IMR-90 (cell line): Measurements from ENCODE around the gene KDM4B. TPM values are rescaled to one million over a fixed set of nuclear protein-coding genes. Genes with fewer than 3 reads are reported as not detected.

Experiments used
- ATAC-seq: fragments of 200-7000 bp; cut with Tn5 transposase; 2 replicates; pipeline ENCODE4 v1.9.1; 2020; ENCODE audit warnings: low read depth, mild to moderate bottlenecking, moderate library complexity
- BruUV-seq: library from RNA; stranded (reverse); fragments of 400-500 nt; replicated peaks from 2 replicates; lab custom pipeline; 2021; lab: Mats Ljungman, UMichigan
- CTCF ChIA-PET: fragments of 300-600 bp; formaldehyde crosslinking; extraction: SDS; loops from one replicate; lab custom pipeline; 2021; ENCODE audit warnings: antibody characterized with exemption; lab: Yijun Ruan, JAX
- POLR2A ChIA-PET: fragments of 300-600 bp; sonication (Branson Sonifier 250); formaldehyde crosslinking; loops from one replicate; lab custom pipeline; 2022; ENCODE audit warnings: antibody characterized with exemption; ENCODE audit not compliant: unreplicated experiment; lab: Charles Lee
- DNase-seq: peaks from one replicate; pipeline ENCODE4 v3.0.0; 2013
- H2AFZ ChIP-seq: replicated peaks from 2 replicates; pipeline ENCODE3; 2013; ENCODE audit warnings: low read length, mild to moderate bottlenecking; ENCODE audit not compliant: poor library complexity
- H2AK5ac ChIP-seq: 2 replicates; pipeline ENCODE4 v1.6.1; 2013; ENCODE audit warnings: low read depth, low read length, inconsistent platforms
- H2AK9ac ChIP-seq: replicated peaks from 2 replicates; pipeline ENCODE3; 2013; ENCODE audit warnings: mild to moderate bottlenecking, low read depth, low read length, moderate library complexity; ENCODE audit not compliant: poor library complexity
- H2BK120ac ChIP-seq: 2 replicates; pipeline ENCODE4 v1.6.1; 2013; ENCODE audit warnings: low read depth, low read length, inconsistent platforms
- H2BK15ac ChIP-seq: 3 replicates; pipeline ENCODE4 v1.6.1; 2013; ENCODE audit warnings: low read depth, low read length, inconsistent platforms
- H2BK20ac ChIP-seq: 2 replicates; pipeline ENCODE4 v1.6.1; 2013; ENCODE audit warnings: low read depth, mild to moderate bottlenecking, inconsistent platforms, low read length, moderate library complexity
- H2BK5ac ChIP-seq: 2 replicates; pipeline ENCODE4 v1.6.1; 2013; ENCODE audit warnings: mild to moderate bottlenecking, low read depth, low read length, inconsistent platforms; ENCODE audit not compliant: poor library complexity, severe bottlenecking
- H3K14ac ChIP-seq: replicated peaks from 2 replicates; pipeline ENCODE4 v1.6.1; 2013; ENCODE audit warnings: low read depth, low read length, inconsistent platforms
- H3K18ac ChIP-seq: 2 replicates; pipeline ENCODE4 v1.6.1; 2013; ENCODE audit warnings: low read depth, low read length, control low read depth
- H3K23ac ChIP-seq: 2 replicates; pipeline ENCODE4 v1.6.1; 2013; ENCODE audit warnings: low read depth, low read length, inconsistent platforms
- H3K27ac ChIP-seq: 2 replicates; pipeline ENCODE4 v1.5.1; 2013; ENCODE audit warnings: mild to moderate bottlenecking, control low read depth, low read length; ENCODE audit not compliant: insufficient read depth
- H3K27me3 ChIP-seq: 2 replicates; pipeline ENCODE4 v1.6.1; 2013; ENCODE audit warnings: low read length; ENCODE audit not compliant: control insufficient read depth, insufficient read depth
- H3K36me3 ChIP-seq: 2 replicates; pipeline ENCODE4 v1.6.1; 2013; ENCODE audit warnings: low read length, mixed read lengths; ENCODE audit not compliant: control insufficient read depth, insufficient read depth
- H3K4ac ChIP-seq: 2 replicates; pipeline ENCODE4 v1.6.1; 2013; ENCODE audit warnings: low read depth, low read length, inconsistent platforms
- H3K4me1 ChIP-seq: 2 replicates; pipeline ENCODE4 v1.6.1; 2013; ENCODE audit warnings: low read length, mixed read lengths; ENCODE audit not compliant: control insufficient read depth, insufficient read depth
- H3K4me2 ChIP-seq: 2 replicates; pipeline ENCODE4 v1.6.1; 2013; ENCODE audit warnings: low read depth, mild to moderate bottlenecking, control low read depth, low read length, moderate library complexity
- H3K4me3 ChIP-seq: 2 replicates; pipeline ENCODE4 v1.5.1; 2013; ENCODE audit warnings: low read depth, mild to moderate bottlenecking, control low read depth, low read length, moderate library complexity; ENCODE audit not compliant: insufficient read depth
- H3K56ac ChIP-seq: 2 replicates; pipeline ENCODE4 v1.6.1; 2013; ENCODE audit warnings: low read length, inconsistent platforms; ENCODE audit not compliant: insufficient read depth; ENCODE audit errors: extremely low read depth
- H3K79me1 ChIP-seq, 2 experiments: 2 replicates each; pipeline ENCODE4 v1.6.1; 2013; ENCODE audit warnings: low read length in 2 of 2, inconsistent platforms in 1 of 2, low read depth in 1 of 2
- H3K9ac ChIP-seq: 2 replicates; pipeline ENCODE4 v1.6.1; 2013; ENCODE audit warnings: low read depth, low read length, control low read depth
- H3K9me1 ChIP-seq: 2 replicates; pipeline ENCODE4 v1.6.1; 2013; ENCODE audit warnings: low read length, inconsistent platforms; ENCODE audit not compliant: insufficient read depth
- H3K9me3 ChIP-seq: 2 replicates; pipeline ENCODE4 v1.6.1; 2013; ENCODE audit warnings: low read length; ENCODE audit not compliant: control insufficient read depth, insufficient read depth
- H4K20me1 ChIP-seq: 2 replicates; pipeline ENCODE4 v1.6.1; 2013; ENCODE audit warnings: low read length, inconsistent platforms; ENCODE audit not compliant: insufficient read depth
- H4K5ac ChIP-seq: 2 replicates; pipeline ENCODE4 v1.6.1; 2013; ENCODE audit warnings: mild to moderate bottlenecking, low read depth, low read length, control low read depth
- H4K8ac ChIP-seq, 2 experiments: 2 replicates each; pipeline ENCODE4 v1.6.1; 2013; ENCODE audit warnings: low read depth in 2 of 2, low read length in 2 of 2, control low read depth in 1 of 2, inconsistent platforms in 1 of 2
- H4K91ac ChIP-seq: 2 replicates; pipeline ENCODE4 v1.6.1; 2013; ENCODE audit warnings: low read depth, low read length, inconsistent platforms; ENCODE audit not compliant: insufficient read depth
- BHLHE40 ChIP-seq: fragments of 150-350 bp; IDR thresholded peaks from 2 replicates; pipeline ENCODE4 v1.6.1; 2016; ENCODE audit warnings: mild to moderate bottlenecking, low read depth, low read length
- CEBPB ChIP-seq: IDR thresholded peaks from 2 replicates; pipeline ENCODE4 v1.6.1; 2012; ENCODE audit warnings: low read depth, low read length, improper control_type of control experiment
- CHD1 ChIP-seq: IDR thresholded peaks from 2 replicates; pipeline ENCODE4 v1.6.1; 2012; ENCODE audit warnings: low read depth, low read length, improper control_type of control experiment
- FOS ChIP-seq: fragments of 150-350 bp; IDR thresholded peaks from 2 replicates; pipeline ENCODE4 v1.6.1; 2016; ENCODE audit warnings: low read depth, low read length
- MAFK ChIP-seq: IDR thresholded peaks from 2 replicates; pipeline ENCODE4 v1.6.1; 2012; ENCODE audit warnings: low read depth, low read length, improper control_type of control experiment
- MAZ ChIP-seq: IDR thresholded peaks from 2 replicates; pipeline ENCODE4 v1.6.1; 2012; ENCODE audit warnings: low read depth, mild to moderate bottlenecking, low read length, improper control_type of control experiment, moderate library complexity, borderline replicate concordance
- MXI1 ChIP-seq: IDR thresholded peaks from 2 replicates; pipeline ENCODE4 v1.6.1; 2012; ENCODE audit warnings: low read depth, mild to moderate bottlenecking, low read length, moderate library complexity, borderline replicate concordance
- NFE2L2 ChIP-seq: fragments of 150-350 bp; IDR thresholded peaks from 2 replicates; pipeline ENCODE4 v1.6.1; 2016; ENCODE audit warnings: low read depth, mild to moderate bottlenecking, low read length
- POLR2A ChIP-seq: IDR thresholded peaks from 2 replicates; pipeline ENCODE4 v1.6.1; 2012; ENCODE audit warnings: mild to moderate bottlenecking, low read depth, low read length
- RAD21 ChIP-seq: IDR thresholded peaks from 2 replicates; pipeline ENCODE4 v1.6.1; 2012; ENCODE audit warnings: low read length, improper control_type of control experiment
- RCOR1 ChIP-seq: IDR thresholded peaks from 2 replicates; pipeline ENCODE4 v1.6.1; 2012; ENCODE audit warnings: mild to moderate bottlenecking, low read length, improper control_type of control experiment; ENCODE audit not compliant: insufficient replicate concordance
- RFX5 ChIP-seq: IDR thresholded peaks from 2 replicates; pipeline ENCODE4 v1.8.0; 2012; ENCODE audit warnings: low read depth, mild to moderate bottlenecking, low read length, moderate library complexity
- SMC3 ChIP-seq: fragments of 150-350 bp; IDR thresholded peaks from 2 replicates; pipeline ENCODE4 v1.6.1; 2016; ENCODE audit warnings: low read depth, mild to moderate bottlenecking, antibody characterized with exemption, low read length, moderate library complexity
- WGBS, 2 experiments: methylation state at CpG; one replicate each; pipeline versions ENCODE4 v1.1.5 to v1.1.7; 2013; ENCODE audit warnings: missing lambda C conversion rate in 2 of 2; ENCODE audit not compliant: insufficient read length in 1 of 2; ENCODE audit errors: extremely low coverage in 2 of 2; 5-methylcytosine and 5-hydroxymethylcytosine counted together
- dilution Hi-C: fragments of 300-500 bp; cut with HindIII; formaldehyde crosslinking; loops from one replicate; pipeline ENCODE4 v1.14.3; 2018; ENCODE audit warnings: low sequenced_read_pairs; ENCODE audit not compliant: unreplicated experiment
- in situ Hi-C: fragments of 300-500 bp; cut with MboI; formaldehyde crosslinking; loops from 3 replicates; pipeline ENCODE4 v1.14.3; 2019; ENCODE audit warnings: low sequenced_read_pairs, inconsistent platforms, mixed read lengths
- intact Hi-C: fragments of 100-400 bp; cut with micrococcal nuclease; formaldehyde crosslinking; loops from 2 replicates; pipeline ENCODE4 v1.10.0; 2022
- polyA plus RNA-seq, 3 experiments: library from polyadenylated mRNA; depleted of rRNA; stranded (reverse); fragments of >200 nt; gene quantifications; 2 replicates each; pipeline ENCODE4 v1.2.3, GENCODE V29; 2012; ENCODE audit warnings: low replicate concordance in 1 of 3
- total RNA-seq: library from RNA; depleted of rRNA; stranded (reverse); fragments of >200 nt; gene quantifications from 2 replicates; pipeline ENCODE4 v1.2.3, GENCODE V29; 2012
- TF ChIP-seq, protein P1 (sequence below): fragments of 150-350 bp; IDR thresholded peaks from 2 replicates; pipeline ENCODE4 v1.6.1; 2016; ENCODE audit warnings: low read depth, mild to moderate bottlenecking, low read length, moderate library complexity, borderline replicate concordance
- TF ChIP-seq, protein P2 (sequence below): conservative IDR thresholded peaks from 2 replicates; pipeline ENCODE4 v1.5.1; 2012; ENCODE audit warnings: mild to moderate bottlenecking, low read depth, low read length, improper control_type of control experiment
- TF ChIP-seq, protein P3 (sequence below): fragments of 150-350 bp; IDR thresholded peaks from 2 replicates; pipeline ENCODE4 v1.6.1; 2017; ENCODE audit warnings: mild to moderate bottlenecking, antibody characterized with exemption, low read length, low read depth

Gene KDM4B
- total and polyA plus RNA-seq, 2 of the 4 experiments (the other 2 are of a cell fraction), result 5.0 to 17.9 TPM

DNA sequence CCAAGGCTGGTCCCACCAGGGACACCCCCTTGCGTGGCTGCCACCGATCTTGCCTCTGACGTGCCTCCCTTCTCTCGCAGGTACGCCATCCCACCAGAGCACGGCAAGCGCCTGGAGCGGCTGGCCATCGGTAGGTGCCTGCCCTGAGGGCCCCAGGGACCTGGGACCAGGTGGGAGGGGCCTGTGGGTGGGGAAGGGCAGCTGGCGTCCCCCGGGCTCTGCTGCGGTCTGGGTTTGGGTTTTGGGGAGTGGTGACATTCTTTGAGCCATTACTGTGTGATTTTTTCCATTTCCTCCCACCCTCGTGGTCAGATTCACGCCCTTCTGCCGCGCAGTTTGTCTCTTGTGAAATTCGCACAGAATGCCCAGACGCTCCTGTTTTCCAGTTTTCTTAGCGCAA lies 102.0 kb downstream of the KDM4B start:
- Histone ChIP-seq H2BK5ac (no peak overlapping the region), H3K23ac (no peak overlapping the region), H4K5ac (no peak overlapping the region), H3K79me1 (peaks cover 12 to 22% of the 10 kb centered on the region in 2 experiments), H2BK15ac (no peak overlapping the region), H2BK20ac (no peak overlapping the region), H3K9me1 (peaks cover 2% of the 10 kb centered on the region; the same call in 1 of the 2 replicates), H4K91ac (no peak overlapping the region), H3K14ac (no peak overlapping the region), H2AFZ (no peak overlapping the region), H3K4me3 (no peak overlapping the region), H3K18ac (no peak overlapping the region), H3K27me3 (no peaks in the 10 kb centered on the region), H3K9me3 (no peaks in the 10 kb centered on the region), H2AK9ac (no peak overlapping the region), H3K4me1 (no peaks in the 10 kb centered on the region), H4K20me1 (peaks cover 34% of the 10 kb centered on the region), H3K4me2 (no peak overlapping the region), H2AK5ac (no peak overlapping the region), H2BK120ac (no peak overlapping the region), H3K4ac (no peak overlapping the region), H4K8ac (no peak overlapping the region), H3K56ac (no peak overlapping the region), H3K9ac (no peak overlapping the region), H3K27ac (no peak overlapping the region), H3K36me3 (peaks cover 46% of the 10 kb centered on the region)
- no TSS peak for BruUV-seq
- POLR2A ChIA-PET, result no interaction called here
- WGBS, 2 experiments, result 100% methylated on average over 6 of the region's 19 CpGs; no CpG with 5 or more reads in 1 of the 2 experiments
- no peak for TF ChIP-seq MAFK
- no peak for TF ChIP-seq RCOR1
- TF ChIP-seq BHLHE40, result no peak
- TF ChIP-seq RFX5, result no peak
- TF ChIP-seq RAD21, result no peak
- TF ChIP-seq, protein P1, sequence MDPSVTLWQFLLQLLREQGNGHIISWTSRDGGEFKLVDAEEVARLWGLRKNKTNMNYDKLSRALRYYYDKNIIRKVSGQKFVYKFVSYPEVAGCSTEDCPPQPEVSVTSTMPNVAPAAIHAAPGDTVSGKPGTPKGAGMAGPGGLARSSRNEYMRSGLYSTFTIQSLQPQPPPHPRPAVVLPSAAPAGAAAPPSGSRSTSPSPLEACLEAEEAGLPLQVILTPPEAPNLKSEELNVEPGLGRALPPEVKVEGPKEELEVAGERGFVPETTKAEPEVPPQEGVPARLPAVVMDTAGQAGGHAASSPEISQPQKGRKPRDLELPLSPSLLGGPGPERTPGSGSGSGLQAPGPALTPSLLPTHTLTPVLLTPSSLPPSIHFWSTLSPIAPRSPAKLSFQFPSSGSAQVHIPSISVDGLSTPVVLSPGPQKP, result no peak
- no peak for TF ChIP-seq CHD1
- TF ChIP-seq, protein P2, sequence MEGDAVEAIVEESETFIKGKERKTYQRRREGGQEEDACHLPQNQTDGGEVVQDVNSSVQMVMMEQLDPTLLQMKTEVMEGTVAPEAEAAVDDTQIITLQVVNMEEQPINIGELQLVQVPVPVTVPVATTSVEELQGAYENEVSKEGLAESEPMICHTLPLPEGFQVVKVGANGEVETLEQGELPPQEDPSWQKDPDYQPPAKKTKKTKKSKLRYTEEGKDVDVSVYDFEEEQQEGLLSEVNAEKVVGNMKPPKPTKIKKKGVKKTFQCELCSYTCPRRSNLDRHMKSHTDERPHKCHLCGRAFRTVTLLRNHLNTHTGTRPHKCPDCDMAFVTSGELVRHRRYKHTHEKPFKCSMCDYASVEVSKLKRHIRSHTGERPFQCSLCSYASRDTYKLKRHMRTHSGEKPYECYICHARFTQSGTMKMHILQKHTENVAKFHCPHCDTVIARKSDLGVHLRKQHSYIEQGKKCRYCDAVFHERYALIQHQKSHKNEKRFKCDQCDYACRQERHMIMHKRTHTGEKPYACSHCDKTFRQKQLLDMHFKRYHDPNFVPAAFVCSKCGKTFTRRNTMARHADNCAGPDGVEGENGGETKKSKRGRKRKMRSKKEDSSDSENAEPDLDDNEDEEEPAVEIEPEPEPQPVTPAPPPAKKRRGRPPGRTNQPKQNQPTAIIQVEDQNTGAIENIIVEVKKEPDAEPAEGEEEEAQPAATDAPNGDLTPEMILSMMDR, result no peak
- TF ChIP-seq MXI1, result no peak
- no peak for TF ChIP-seq MAZ
- TF ChIP-seq NFE2L2, result no peak
- no peak for TF ChIP-seq POLR2A
- TF ChIP-seq, protein P3, sequence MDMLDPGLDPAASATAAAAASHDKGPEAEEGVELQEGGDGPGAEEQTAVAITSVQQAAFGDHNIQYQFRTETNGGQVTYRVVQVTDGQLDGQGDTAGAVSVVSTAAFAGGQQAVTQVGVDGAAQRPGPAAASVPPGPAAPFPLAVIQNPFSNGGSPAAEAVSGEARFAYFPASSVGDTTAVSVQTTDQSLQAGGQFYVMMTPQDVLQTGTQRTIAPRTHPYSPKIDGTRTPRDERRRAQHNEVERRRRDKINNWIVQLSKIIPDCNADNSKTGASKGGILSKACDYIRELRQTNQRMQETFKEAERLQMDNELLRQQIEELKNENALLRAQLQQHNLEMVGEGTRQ, result no peak
- no peak for TF ChIP-seq CEBPB
- no peak for TF ChIP-seq FOS
- TF ChIP-seq SMC3, result no peak
- intact Hi-C loops, result no loop called here
- dilution Hi-C loops, result no loop called here
- CTCF ChIA-PET, result no interaction called here
- DNase-seq, result no peak
- no peak for ATAC-seq
- in situ Hi-C loops, result no loop called here
